Measurements from ENCODE around the gene SENP5. TPM values are rescaled to one million over a fixed set of nuclear protein-coding genes. Genes with fewer than 3 reads are reported as not detected.
"Not testable (repeated sequence)": the region's sequence is repeated elsewhere in the genome, so short reads cannot be mapped to it uniquely, and the experiment has no call there.

SENP5 gene
- polyA plus RNA-seq, 3 donors: 6.7 to 10.4 (median 8.4) TPM

GRCh38 chr3:196872316-196872715, 4.6 kb downstream of the SENP5 start:
- Histone ChIP-seq H3K4me3 (replicated peaks in 1 of 3; ENCODE audit: low read depth in 2 of 3, low read length in 3 of 3) (no peak overlapping the region), H3K36me3 (replicated peaks in 1 of 2; ENCODE audit: control insufficient read depth in 1 of 2, insufficient read depth in 2 of 2, low read length in 2 of 2) (peaks cover 0 to 14% of the 10 kb centered on the region in 2 donors), H3K4me2 (replicated peaks; ENCODE audit: extremely low read depth, low read length, poor library complexity, severe bottlenecking) (no peak overlapping the region), H2AFZ (ENCODE audit: insufficient read depth, low read depth, low read length, poor library complexity, severe bottlenecking) (no peak overlapping the region), H3K4me1 (ENCODE audit: control insufficient read depth in 1 of 2, insufficient read depth in 2 of 2, low read length in 2 of 2) (peaks cover 14 to 20% of the 10 kb centered on the region in 2 donors), H3K9me3 (replicated peaks in 1 of 2; ENCODE audit: control insufficient read depth in 1 of 2, insufficient read depth in 1 of 2, low read length in 2 of 2) (no peaks in the 10 kb centered on the region), H3K79me2 (ENCODE audit: insufficient read depth, low read length) (peaks cover 96% of the 10 kb centered on the region), H4K20me1 (ENCODE audit: insufficient read depth, low read length) (peaks cover 89% of the 10 kb centered on the region), H3K27ac (ENCODE audit: low read depth in 1 of 2, low read length in 2 of 2) (no peak overlapping the region), H3K9ac (ENCODE audit: insufficient read depth, low read length, poor library complexity, severe bottlenecking) (no peak overlapping the region), H3K27me3 (ENCODE audit: control insufficient read depth in 2 of 2, insufficient read depth in 2 of 2, low read length in 2 of 2) (no peaks in the 10 kb centered on the region)
- peaks cover 0 to 2% (median 0%) of the 10 kb centered on the region in 7 donors for H3K9me3 Mint-ChIP-seq
- 100% methylated on average over 1 of the region's 4 CpGs for WGBS (ENCODE audit: insufficient coverage)
- no peak for DNase-seq
- peaks cover 7 to 18% of the 10 kb centered on the region in 2 donors for H3K36me3 Mint-ChIP-seq
- TF ChIP-seq CTCF (IDR thresholded peaks at IDR 0.05): no peak
- intact Hi-C loops (cut with micrococcal nuclease): no loop called here
- no peak overlapping the region for H3K27ac Mint-ChIP-seq
- H3K4me1 Mint-ChIP-seq: peaks cover 15% of the 10 kb centered on the region
- peaks cover 0 to 1% (median 0%) of the 10 kb centered on the region in 3 donors for H3K27me3 Mint-ChIP-seq (ENCODE audit: low read depth in 3 of 3)
- H3K4me3 Mint-ChIP-seq: no peak overlapping the region

GRCh38 chr3:196874511-196875094, 6.9 kb downstream of the SENP5 start:
- DNase-seq; H3K9me3 ChIP-seq (replicated peaks in 1 of 2; ENCODE audit: control insufficient read depth in 1 of 2, insufficient read depth in 1 of 2, low read length in 2 of 2); H3K27me3 ChIP-seq (ENCODE audit: control insufficient read depth in 2 of 2, insufficient read depth in 2 of 2, low read length in 2 of 2); H3K27ac ChIP-seq (ENCODE audit: low read depth in 1 of 2, low read length in 2 of 2); H3K27ac Mint-ChIP-seq; H3K4me1 Mint-ChIP-seq; H3K4me1 ChIP-seq (ENCODE audit: control insufficient read depth in 1 of 2, insufficient read depth in 2 of 2, low read length in 2 of 2); H2AFZ ChIP-seq (ENCODE audit: insufficient read depth, low read depth, low read length, poor library complexity, severe bottlenecking); H3K4me3 ChIP-seq (replicated peaks in 1 of 3; ENCODE audit: low read depth in 2 of 3, low read length in 3 of 3); H3K4me2 ChIP-seq (replicated peaks; ENCODE audit: extremely low read depth, low read length, poor library complexity, severe bottlenecking); H3K27me3 Mint-ChIP-seq (ENCODE audit: low read depth in 3 of 3); intact Hi-C loops (cut with micrococcal nuclease); H3K4me3 Mint-ChIP-seq; H3K9me3 Mint-ChIP-seq; H3K9ac ChIP-seq (ENCODE audit: insufficient read depth, low read length, poor library complexity, severe bottlenecking): not testable (repeated sequence)
- Histone ChIP-seq H3K36me3 (replicated peaks in 1 of 2; ENCODE audit: control insufficient read depth in 1 of 2, insufficient read depth in 2 of 2, low read length in 2 of 2) (peaks cover 0 to 22% of the 10 kb centered on the region in 2 donors), H3K79me2 (ENCODE audit: insufficient read depth, low read length) (peaks cover 99% of the 10 kb centered on the region), H4K20me1 (ENCODE audit: insufficient read depth, low read length) (peaks cover 99% of the 10 kb centered on the region)
- WGBS (ENCODE audit: insufficient coverage): 100% methylated on average over 3 of the region's 7 CpGs
- peaks cover 8 to 24% of the 10 kb centered on the region in 2 donors for H3K36me3 Mint-ChIP-seq

Measured in CD14-positive monocyte (primary cell).